Ammon's horn (tissue), 1 donor: ENCODE results near the gene RYK.
"Not testable (repeated sequence)": the region's sequence is repeated elsewhere in the genome, so short reads cannot be mapped to it uniquely, and the experiment has no call there.

Experiments used
- DNase-seq: peaks from one replicate; pipeline ENCODE4 v3.0.0-alpha.2; 2016; ENCODE audit warnings: low spot score

RYK gene

GRCh38 chr3:134250717-134251220 is at the start of gene RYK:
Gene RYK (minus strand): TSS chr3:134250859. CDS start chr3:134250654, 205 bp downstream.
- peak; percentile 80 for DNase-seq

- no peak for DNase-seq
Observed at GRCh38 chr3:134299888-134300206, 49.2 kb upstream of the RYK start.

GRCh38 chr3:134299185-134299887 is 48.7 kb upstream of the RYK start:
- peak; percentile 45 for DNase-seq

GRCh38 chr3:134298249-134298648 is 47.6 kb upstream of the RYK start:
- no peak for DNase-seq

GRCh38 chr3:134296616-134297015 is 46.0 kb upstream of the RYK start:
- DNase-seq: no peak

GRCh38 chr3:134295930-134296329 is 45.3 kb upstream of the RYK start:
- DNase-seq: no peak

GRCh38 chr3:134294302-134295280 is 43.9 kb upstream of the RYK start:
- DNase-seq: no peak

- DNase-seq: peak; percentile 37
Observed at GRCh38 chr3:134291319-134292254, 40.9 kb upstream of the RYK start.

- no peak for DNase-seq
Observed at GRCh38 chr3:134287512-134287911, 36.9 kb upstream of the RYK start.

GRCh38 chr3:134284438-134284837 is 33.8 kb upstream of the RYK start:
- DNase-seq: no peak

- DNase-seq: no peak
Observed at GRCh38 chr3:134282659-134283047, 32.0 kb upstream of the RYK start.

GRCh38 chr3:134281912-134282658 is 31.4 kb upstream of the RYK start:
- no peak for DNase-seq

- DNase-seq: no peak
Observed at GRCh38 chr3:134279466-134279865, 28.8 kb upstream of the RYK start.

GRCh38 chr3:134277066-134277660 is 26.5 kb upstream of the RYK start:
- DNase-seq: no peak

GRCh38 chr3:134276086-134276485 is 25.4 kb upstream of the RYK start:
- DNase-seq: no peak

GRCh38 chr3:134275110-134275509 is 24.5 kb upstream of the RYK start:
- DNase-seq: not testable (repeated sequence)

GRCh38 chr3:134274571-134274970 is 23.9 kb upstream of the RYK start:
- DNase-seq: no peak

- DNase-seq: no peak
Observed at GRCh38 chr3:134267996-134268395, 17.3 kb upstream of the RYK start.

GRCh38 chr3:134260987-134261386 is 10.3 kb upstream of the RYK start:
- DNase-seq: no peak

- DNase-seq: no peak
Observed at GRCh38 chr3:134258761-134259347, 8.2 kb upstream of the RYK start.
